GM12864 (cell line): ENCODE data around the gene CDHR5.
A peak's percentile ranks its signal among the peaks of the same experiment; 100 is the strongest.

Source experiments
- DNase-seq: peaks from one replicate; pipeline ENCODE4 v3.0.0-alpha.2; 2011; ENCODE audit warnings: low read depth
- H3K4me3 ChIP-seq: 2 replicates; pipeline ENCODE4 v1.5.1; 2011; ENCODE audit warnings: mild to moderate bottlenecking, low read depth, low read length, control low read depth
- CTCF ChIP-seq: IDR thresholded peaks from 2 replicates; pipeline ENCODE4 v1.5.1; 2011; ENCODE audit warnings: low read depth, mild to moderate bottlenecking, moderate library complexity, low read length, control low read depth, inconsistent platforms; ENCODE audit errors: missing control alignments

The CDHR5 gene

GRCh38 chr11:617199-617911 is 7.4 kb downstream of the CDHR5 start:
- DNase-seq = no peak
- H3K4me3 ChIP-seq = no peak overlapping the region
- no peak for TF ChIP-seq CTCF

GRCh38 chr11:616320-617198 is 8.2 kb downstream of the CDHR5 start:
- TF ChIP-seq CTCF = no peak
- H3K4me3 ChIP-seq = peak overlapping the region; percentile 96
- DNase-seq = no peak

- H3K4me3 ChIP-seq = peak within 1 kb of the TSS; percentile 96
- TF ChIP-seq CTCF = no peak
- DNase-seq = peak; percentile 89
Measured at GRCh38 chr11:615504-616319, 9.0 kb downstream of the CDHR5 start, which contains the start of gene IRF7. TSS of gene IRF7 (minus strand) at chr11:615950. CDS start at chr11:615364, 586 bp downstream.

- peak overlapping the region; percentile 96 for H3K4me3 ChIP-seq
- no peak for TF ChIP-seq CTCF
- DNase-seq = no peak
Measured at GRCh38 chr11:614623-615503, 9.9 kb downstream of the CDHR5 start.

- no peak for TF ChIP-seq CTCF
- H3K4me3 ChIP-seq = peak overlapping the region; percentile 96
- DNase-seq = no peak
Measured at GRCh38 chr11:614021-614622, 10.6 kb downstream of the CDHR5 start.
